ENCODE results near the gene TP73.

DNA sequence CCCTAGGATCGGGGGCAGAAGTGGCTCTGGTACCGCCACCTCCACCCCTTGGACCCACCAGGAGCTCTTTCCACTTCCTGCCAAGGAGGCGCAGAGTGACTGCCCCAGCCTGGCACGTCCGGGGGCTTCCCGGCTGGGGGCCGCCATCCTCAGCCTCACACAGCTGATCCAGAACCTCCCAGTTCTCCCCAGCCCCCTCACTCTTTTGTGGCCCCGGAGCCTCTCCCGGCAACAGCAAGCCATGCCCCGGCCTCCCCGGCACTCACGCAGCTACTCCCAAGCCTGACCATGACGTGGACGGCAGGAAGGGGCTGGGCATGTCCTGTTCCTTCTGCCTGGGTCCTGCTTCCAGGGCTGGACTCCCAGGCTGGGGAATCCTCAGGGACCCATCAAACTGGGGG lies 17.1 kb downstream of the TP73 start:
- TF ChIP-seq POLR2A (IDR thresholded peaks at IDR 0.05; ENCODE audit: low read length) = no peak
- TF ChIP-seq GATA1 (IDR thresholded peaks at IDR 0.05; ENCODE audit: low read depth, low read length) = no peak
